GM19193 (cell line): ENCODE results near the gene CAMTA2.
A peak's percentile ranks its signal among the peaks of the same experiment; 100 is the strongest.

Experiments used
- POLR2A ChIP-seq: IDR thresholded peaks from 4 replicates; pipeline ENCODE4 v1.6.1; 2011; ENCODE audit not compliant: insufficient read depth, insufficient read length; ENCODE audit errors: extremely low read depth

The CAMTA2 gene

DNA sequence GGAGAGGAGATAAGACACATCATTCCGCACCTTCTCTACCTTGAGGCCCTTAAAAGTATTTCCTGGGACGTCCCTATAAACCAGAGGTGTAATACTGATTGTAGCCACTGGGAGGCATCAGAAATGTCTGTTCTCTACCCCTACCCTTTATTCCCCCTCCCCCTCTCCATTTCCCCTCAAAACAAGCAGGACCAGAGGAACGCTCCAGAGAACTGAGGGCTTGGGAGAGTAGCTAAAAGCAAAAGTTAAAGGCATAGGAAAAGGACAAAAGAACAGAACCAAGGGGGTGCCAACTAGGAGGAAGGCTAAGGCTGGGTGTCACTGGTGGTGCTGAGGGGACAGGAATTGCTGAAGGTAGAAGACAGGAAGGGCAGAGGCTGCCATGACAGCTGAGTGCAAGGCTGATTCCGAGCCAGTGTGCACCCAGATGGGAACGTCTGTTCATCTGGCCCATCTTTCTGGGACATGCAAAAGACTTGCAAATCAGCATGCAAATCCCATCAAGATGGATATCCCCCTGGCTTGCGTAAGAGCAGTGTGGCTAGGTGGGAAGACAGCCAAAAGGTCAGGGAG lies 6.7 kb downstream of the CAMTA2 start:
- TF ChIP-seq POLR2A = peak; percentile 57

DNA sequence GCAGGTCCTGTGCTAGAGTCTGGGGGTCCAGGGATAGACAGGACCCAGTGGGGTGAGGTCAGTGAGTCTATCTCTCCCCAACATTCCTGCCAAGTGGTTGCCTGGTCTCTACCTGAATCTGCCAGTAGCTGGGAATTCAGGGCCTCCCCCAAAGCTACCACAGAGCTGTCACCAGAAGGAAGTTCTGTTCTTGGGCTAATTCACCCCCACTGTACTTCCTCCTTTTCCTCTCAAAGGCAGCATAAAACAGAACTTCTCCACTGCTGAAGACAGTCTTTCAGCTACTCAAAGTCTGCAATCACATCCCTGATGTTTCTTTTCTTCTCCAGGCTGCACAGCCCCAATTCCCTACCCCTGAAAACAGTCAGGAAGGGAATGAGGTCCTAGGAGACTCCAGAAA lies 8.7 kb downstream of the CAMTA2 start:
- TF ChIP-seq POLR2A = no peak

DNA sequence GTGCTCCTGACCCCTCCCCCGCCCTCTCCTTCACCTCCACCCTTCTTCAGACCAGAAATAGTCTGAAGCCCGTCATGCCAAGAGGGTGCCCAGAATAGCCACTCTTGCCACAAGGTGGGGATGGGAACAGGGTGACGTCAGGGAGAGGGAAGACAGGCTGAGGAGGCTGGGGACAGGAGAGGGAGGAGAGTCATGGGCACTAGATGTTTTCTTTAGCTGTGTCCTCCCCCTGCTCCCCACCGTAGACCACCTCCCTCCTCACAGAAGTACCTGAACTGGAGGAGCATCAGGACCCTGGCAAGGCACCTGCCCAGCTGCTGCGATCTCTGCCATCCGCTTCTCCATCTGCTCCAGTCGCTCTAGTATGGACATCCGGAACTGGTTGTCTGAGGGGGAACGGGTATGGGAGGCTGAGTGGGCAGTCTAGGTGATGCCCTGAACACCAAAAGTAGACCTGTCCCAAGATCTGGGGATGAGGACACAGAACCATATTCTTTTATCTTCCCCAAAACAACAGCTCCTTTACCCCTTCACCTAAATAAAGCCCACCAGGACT lies 13.3 kb downstream of the CAMTA2 start:
- TF ChIP-seq POLR2A = no peak

DNA sequence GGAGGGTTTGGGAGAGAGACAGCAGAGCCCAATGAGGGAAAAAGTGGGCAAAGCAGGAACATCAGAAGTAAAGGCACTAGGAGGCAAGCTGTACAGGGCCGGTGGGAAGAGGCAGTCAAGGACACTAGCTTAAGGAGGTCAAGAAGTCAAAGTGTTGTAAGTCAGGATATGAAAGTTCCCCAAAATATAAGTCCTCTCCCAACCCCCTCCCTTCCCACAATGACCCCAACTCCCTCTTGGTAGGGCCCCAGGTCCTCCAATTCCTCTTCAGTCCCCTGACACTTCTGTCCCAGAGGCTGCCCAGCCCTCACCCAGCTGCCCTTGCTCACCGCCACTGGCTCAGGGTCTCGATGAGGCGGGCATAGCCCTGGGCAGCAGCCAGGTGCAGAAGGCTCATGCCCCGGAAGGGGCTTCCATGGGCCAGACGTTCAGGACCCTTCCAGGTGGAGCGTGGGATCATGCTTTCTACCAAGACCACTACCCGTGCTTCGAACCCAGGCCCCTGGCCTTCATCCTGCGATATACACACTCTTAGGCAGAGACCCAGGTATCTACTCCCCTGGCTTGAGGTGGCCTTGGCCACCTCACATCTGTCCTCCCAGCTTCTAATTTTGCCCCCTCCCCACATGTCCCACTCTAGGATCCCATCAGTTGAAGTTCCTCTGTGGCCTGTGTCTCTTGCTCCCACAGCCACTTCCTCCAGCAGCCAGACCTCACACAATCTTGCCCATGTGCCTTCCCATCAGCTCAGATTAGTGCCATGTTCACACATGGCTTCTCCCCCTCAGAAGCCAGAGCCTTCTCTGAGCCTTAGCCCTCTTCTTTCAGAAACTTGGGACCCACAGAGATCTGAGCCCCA lies 14.0 kb downstream of the CAMTA2 start:
- no peak for TF ChIP-seq POLR2A

DNA sequence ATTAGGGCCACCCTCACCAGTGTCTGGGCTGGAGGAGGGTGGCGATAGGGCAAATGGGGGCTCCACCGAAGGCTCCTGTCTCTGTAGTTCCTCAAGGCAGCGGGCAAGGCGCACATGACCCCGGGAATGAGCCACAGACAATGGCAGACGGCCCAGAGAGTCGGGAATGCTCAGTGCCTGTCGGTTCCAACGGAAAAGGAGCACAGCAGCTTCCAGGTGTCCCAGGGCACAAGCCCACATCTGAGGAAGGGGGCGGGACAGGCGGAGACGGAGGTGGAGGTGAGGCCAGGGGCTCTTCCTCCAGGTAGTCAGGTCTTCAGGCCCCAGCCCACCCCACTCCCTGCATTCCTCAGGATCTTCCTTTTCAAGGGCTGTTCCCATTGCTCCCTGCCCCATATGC lies 14.7 kb downstream of the CAMTA2 start:
- TF ChIP-seq POLR2A = no peak

DNA sequence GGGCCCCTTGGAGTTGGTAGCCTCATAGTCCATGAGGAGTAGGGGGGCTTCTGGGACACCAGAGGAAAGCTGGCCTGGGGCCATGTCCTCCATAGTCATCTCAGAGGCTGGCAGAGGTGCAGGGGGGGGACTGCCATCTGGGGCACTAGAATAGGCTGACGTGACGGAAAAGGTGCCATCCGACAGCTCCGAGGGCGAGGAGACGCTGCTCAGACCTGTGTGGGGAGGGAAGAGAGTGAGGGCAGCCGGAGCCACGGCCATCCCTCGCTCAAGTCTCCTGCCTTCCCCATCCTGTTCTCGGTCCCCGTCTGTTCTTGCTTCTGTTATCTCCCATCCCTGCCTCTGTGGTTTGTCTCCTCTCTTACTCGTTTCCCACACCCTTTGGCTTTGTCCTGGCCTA lies 15.2 kb downstream of the CAMTA2 start:
- TF ChIP-seq POLR2A = no peak

DNA sequence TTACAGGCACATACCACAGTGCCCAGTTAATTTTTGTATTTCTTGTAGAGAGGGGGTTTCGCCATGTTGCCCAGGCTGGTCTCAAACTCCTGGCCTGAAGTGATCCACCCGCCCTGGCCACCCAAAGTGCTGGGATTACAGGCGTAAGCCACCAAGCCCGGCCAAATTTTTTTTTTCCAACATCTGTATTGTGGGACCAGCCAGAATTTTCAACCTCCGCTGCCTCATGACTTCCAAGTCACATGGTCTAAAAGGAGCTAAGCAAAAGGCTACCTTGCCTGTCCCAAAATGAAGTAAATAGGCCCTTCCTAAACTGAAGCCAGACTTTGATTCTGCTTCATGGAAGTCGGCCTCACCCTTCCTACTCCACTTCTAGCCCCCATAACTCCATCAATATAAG lies 15.6 kb downstream of the CAMTA2 start:
- no peak for TF ChIP-seq POLR2A

DNA sequence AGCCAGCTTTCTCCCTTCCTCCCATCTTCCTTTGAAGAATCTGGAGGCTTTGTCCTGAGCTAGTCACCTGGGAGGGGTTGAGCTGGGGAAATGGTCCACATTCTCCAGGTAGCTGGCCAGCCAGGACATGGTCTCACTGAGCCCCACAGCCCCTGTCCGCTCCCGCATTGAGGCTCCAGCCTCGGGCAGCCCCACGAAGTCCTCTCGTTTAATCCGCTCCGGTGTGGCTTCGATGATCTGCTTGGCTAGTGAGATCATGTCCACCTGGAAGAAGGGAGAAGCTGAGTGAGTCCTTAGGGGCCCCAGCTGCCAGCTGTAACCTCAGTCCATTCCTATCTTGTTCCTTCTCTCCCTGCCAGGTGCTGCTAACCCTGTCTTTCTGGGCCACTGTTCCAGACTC lies 17.2 kb downstream of the CAMTA2 start:
- TF ChIP-seq POLR2A = no peak

DNA sequence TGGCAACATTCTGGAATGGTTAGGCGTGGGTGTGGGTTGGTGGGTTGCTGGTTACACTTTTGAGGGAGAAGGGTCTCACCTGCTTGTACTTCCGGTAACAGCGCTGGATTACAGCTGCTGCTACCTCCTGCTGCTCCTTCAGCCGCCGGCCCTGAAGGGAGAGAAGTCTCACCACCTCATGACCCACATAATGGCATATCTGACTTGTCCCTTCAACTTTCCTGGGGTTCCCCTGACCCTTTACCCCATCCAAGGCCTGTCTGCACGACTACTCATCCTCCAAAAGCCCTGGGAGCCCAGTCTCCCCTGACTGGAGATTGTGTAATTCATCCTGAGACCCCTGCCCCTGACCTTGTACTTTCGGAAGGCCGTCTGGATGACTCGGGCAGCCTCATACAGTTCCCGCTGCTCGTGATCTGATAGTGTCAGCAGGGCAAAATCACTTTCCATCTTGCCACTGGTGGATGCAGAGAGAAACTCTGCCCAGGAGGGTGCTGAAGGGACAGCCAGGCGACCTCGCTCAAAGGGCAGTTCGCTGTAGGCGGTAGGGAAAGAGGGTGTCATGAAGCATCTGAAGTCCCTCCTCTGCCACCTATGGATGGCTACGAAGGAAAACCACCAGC lies 17.8 kb downstream of the CAMTA2 start:
- no peak for TF ChIP-seq POLR2A

DNA sequence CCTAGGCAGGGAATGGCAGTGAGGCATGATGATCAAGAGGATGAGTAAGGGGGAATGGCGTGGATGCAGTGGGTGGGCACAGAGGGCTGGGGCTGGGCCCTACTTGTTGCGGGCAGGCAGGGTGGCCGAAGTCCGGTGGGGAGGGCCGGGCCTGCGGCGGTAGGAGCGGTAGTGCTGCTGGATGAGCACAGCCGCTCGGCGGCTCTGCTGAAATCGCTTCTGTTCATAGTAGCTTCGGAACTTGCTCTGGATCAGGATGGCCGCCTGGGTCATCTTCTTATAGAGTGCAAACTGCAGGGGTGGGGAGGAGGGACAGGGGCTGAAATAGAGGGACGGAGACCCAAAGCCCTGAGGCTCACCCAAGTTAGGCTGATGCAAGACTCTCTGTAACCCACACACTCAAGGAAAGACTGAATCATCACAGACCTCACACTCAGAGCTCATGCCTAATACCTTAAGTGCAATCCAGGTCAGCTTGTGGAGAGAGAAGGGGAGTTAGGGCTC lies 18.4 kb downstream of the CAMTA2 start:
- no peak for TF ChIP-seq POLR2A

DNA sequence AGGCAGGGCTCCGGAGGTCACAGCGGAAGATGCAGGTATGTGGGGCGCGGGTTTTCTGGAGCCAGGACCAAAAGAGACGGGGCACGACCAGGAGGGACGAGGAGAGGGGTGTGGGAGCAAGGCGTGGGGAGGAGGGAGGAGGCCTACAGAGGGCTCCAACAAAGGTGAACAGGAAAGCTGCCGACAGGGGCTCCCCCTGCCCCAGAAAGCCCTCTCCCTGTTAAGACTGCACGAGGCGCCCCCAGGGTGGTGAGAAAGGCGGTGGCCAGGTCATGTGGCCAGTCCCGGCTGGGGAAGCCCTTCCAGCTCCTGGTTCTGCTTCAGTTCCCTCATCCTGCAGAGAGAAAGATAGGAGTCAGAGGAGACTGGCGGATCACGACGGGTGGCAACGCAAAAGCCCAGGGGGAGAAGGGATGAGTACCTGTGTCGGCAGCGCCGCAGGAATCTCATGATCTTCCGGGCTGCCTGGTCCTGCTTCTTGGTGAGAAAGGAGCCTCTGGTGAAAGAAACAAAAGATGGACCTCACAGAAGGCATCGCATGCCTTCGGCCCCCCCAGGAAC lies 18.9 kb downstream of the CAMTA2 start:
- TF ChIP-seq POLR2A = no peak

DNA sequence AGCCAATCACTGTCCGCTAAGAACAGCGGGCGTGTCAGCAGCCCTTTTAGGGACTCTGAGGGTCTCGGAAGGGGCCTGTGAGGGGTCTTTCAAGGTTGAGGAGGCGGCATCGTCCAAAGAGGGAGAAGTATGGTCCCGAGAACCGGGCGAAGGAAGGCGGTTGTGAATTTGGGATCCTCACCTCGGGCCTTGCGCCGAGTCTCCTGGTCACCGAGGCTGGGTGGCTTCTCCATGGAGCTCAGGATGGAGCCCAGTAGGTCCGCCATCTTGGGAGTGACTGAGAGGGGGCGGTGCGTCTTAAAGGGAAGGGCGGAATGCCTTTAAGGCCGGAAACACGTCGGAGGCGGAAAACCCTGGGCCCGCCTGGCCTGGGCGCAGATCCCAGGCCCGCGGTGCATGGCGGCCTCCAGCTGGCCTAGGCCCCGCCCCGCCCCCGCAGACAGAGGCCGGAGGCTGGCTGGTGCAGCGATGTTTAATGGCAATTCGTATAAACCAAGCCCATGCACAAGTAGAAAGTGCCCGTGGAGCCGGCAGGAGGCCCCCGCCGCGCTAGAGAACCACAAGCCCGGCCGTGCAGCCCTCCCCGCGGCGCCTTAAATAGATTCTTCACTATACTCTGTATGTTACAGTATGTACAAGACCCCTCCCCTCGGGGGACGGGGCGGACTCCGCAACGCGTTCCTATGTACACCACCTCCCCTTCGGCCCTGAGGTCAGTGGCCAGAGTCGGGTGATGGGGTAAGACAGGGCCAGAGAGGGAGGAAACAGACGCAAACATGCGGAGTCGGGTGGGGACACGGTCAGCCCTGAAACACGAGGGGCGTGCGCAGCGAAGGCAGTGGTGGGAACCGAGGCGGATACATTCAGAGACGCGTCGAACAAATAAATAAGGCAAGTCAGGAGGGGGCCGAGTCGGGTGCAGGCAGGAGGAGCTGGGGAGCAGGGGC lies 19.7 kb downstream of the CAMTA2 start, which contains the start of gene SPAG7:
SPAG7 (minus strand) TSS at position 279 of the 947 bp plus-strand sequence; CDS start at position 266, 13 bp downstream.
- peak; percentile 85 for TF ChIP-seq POLR2A

DNA sequence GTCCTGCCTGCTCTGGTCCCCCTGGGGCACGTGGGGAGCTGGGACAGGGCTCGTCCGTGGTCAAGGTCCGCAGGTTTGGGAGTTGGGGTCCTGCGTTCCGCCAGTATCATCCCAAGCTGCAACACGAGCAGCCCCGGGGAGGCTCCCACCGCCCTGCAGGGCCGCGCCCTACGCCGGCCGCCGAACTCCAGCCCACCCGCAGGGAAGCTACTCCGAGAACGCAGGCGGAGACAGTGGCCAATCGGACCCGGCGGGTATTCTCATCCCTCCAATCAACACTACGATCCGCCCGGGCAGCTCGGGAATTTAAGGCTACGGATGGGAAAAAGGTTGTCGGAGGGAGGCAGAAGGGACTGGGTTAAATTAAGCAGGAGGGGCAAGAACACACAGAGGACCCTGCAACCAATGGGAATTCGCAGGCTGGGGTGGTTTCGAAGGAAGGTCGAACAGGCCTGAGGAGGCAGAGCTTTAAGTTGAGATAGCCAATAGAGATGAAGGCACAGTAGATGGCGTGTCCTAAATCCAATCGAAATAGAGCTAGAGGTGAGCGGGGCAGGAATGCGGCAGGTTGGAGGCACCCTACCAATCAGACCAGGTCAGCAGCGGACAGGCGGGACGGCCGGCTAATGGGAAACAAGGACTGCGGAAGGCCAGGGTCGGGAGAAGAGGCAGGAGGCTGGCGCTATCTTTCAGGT lies 20.5 kb downstream of the CAMTA2 start:
- peak; percentile 50 for TF ChIP-seq POLR2A
